ENCODE measurements around the gene NAP1L1. TPM values are rescaled to one million over a fixed set of nuclear protein-coding genes. Genes with fewer than 3 reads are reported as not detected.

Gene NAP1L1
- total RNA-seq (2022) (696 and 711 TPM in 2 replicates), Bru-seq, nascent RNA (percentile 98 among the genes with signal in this experiment), BruChase-seq, experiment 1, labeled RNA remaining after a 2-hour chase (percentile 98 among the genes with signal in this experiment), BruChase-seq, experiment 2, labeled RNA remaining after a 6-hour chase (percentile 98 among the genes with signal in this experiment)
- long read RNA-seq, full-length matches to known transcripts: 92 of 162 reads
- long read RNA-seq, partial matches to known transcripts: 27 of 162 reads
- long read RNA-seq, other reads (novel, unspliced or antisense): 43 of 162 reads

DNA sequence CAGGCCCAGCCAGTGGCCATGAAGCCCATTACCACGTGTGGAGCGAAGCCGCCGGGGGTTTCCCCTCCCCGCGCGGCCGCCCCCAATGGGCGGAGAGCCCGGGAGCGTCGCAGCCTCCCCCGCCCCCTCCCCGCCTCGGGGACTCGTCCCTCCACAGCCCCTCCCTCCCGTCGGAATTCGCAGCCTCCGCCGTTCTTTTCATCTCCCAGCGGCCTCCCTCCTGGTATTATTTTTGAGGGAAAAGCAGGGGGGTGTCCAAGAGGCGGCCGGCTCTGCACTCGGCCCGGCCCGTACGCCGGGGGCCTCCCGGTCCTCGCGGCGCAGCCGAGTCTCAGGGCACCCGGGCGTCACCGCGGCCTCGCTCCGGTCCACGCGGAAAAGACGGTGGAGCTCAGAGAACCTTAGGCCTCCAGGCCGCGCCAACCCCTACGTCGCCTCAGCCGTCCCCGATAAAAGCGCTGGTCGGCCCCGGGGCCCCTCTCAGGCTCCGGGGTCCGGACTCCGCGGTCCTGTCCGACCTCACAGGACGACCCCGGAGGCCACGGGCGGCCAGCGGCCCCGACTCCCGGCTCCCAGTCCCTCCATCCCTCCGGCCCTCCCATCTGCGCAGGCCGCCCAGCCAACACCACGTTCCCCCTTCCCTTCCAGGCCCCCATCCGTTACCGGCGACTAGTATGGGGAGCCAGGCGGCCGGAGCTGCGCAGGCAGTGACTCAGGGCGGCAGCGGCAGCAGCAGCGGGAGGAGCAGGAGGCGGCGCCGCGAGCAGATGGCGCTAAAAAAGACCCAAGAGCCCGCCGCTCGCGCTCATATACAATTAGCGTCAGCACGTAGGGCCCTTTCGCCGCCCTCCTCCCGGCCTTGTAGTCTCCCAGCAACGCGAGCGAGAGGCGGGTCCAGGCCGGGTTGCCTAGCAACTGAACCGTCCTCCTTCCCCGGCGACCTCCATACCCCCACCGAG is at the start of gene NAP1L1:
Gene NAP1L1, minus strand, starts transcription at position 782 of the 959 bp plus-strand sequence. CDS start 10,466 bp downstream, outside the sequence.
- H3K9me3 ChIP-seq: no peaks in the 10 kb centered on the region
- Mint-ChIP-seq H3K4me1 (ENCODE audit: low read depth, unreplicated experiment) (peaks cover 26% of the 10 kb centered on the region), H3K9me3 (ENCODE audit: unreplicated experiment) (no peaks in the 10 kb centered on the region), H3K36me3 (ENCODE audit: insufficient read depth, unreplicated experiment) (peaks cover 48% of the 10 kb centered on the region), H3K27me3 (ENCODE audit: insufficient read depth, unreplicated experiment) (no peaks in the 10 kb centered on the region), H3K27ac (ENCODE audit: unreplicated experiment) (peak within 1 kb of the TSS; percentile 99), H3K4me3 (ENCODE audit: unreplicated experiment) (peak within 1 kb of the TSS; percentile 96)
- H3K4me3 ChIP-seq (ENCODE audit: low read depth, low read length): peak within 1 kb of the TSS; percentile 78
- peaks cover 15% of the 10 kb centered on the region for H3K4me1 ChIP-seq
- H3K27me3 ChIP-seq (replicated peaks; ENCODE audit: control insufficient read depth, insufficient read depth, low read length): no peaks in the 10 kb centered on the region
- ChIA-PET POLR2A (interaction anchor here (0.7 to 1.0 kb wide), 3 partner anchors 19 to 264 kb away, joined by 3 to 5 read pairs (median 3); partner anchors contain the start of gene BBS10), CTCF (interaction anchor here (0.6 to 1.4 kb wide), 4 partner anchors 10 to 371 kb away, joined by 3 to 6 read pairs (median 3); no protein-coding TSS in a partner anchor)
- DNase-seq: peak; percentile 96 to 98
- TF ChIP-seq, protein P1, sequence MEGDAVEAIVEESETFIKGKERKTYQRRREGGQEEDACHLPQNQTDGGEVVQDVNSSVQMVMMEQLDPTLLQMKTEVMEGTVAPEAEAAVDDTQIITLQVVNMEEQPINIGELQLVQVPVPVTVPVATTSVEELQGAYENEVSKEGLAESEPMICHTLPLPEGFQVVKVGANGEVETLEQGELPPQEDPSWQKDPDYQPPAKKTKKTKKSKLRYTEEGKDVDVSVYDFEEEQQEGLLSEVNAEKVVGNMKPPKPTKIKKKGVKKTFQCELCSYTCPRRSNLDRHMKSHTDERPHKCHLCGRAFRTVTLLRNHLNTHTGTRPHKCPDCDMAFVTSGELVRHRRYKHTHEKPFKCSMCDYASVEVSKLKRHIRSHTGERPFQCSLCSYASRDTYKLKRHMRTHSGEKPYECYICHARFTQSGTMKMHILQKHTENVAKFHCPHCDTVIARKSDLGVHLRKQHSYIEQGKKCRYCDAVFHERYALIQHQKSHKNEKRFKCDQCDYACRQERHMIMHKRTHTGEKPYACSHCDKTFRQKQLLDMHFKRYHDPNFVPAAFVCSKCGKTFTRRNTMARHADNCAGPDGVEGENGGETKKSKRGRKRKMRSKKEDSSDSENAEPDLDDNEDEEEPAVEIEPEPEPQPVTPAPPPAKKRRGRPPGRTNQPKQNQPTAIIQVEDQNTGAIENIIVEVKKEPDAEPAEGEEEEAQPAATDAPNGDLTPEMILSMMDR (IDR thresholded peaks at IDR 0.05; ENCODE audit: insufficient read depth in 1 of 2, low read depth in 1 of 2, low read length in 1 of 2, severe bottlenecking in 1 of 2, unreplicated experiment in 1 of 2): peak in 1 of 2 experiments; percentile 5
- no peaks in the 10 kb centered on the region; the same call in 1 of the 2 replicates for H3K36me3 ChIP-seq (ENCODE audit: control insufficient read depth, insufficient read depth, low read length)
- TSS peak; percentile 76 for BruUV-seq (replicated peaks)
- intact Hi-C loops (cut with micrococcal nuclease; ENCODE audit: unreplicated experiment): loop anchor here (1.0 to 10.0 kb wide), 5 partner anchors 19 to 471 kb away; partner anchors contain the start of genes BBS10 and OSBPL8

- intact Hi-C loops (cut with micrococcal nuclease; ENCODE audit: unreplicated experiment): no loop called here
- Mint-ChIP-seq H3K4me3 (ENCODE audit: unreplicated experiment) (no peak overlapping the region), H3K36me3 (ENCODE audit: insufficient read depth, unreplicated experiment) (no peaks in the 10 kb centered on the region), H3K27me3 (ENCODE audit: insufficient read depth, unreplicated experiment) (no peaks in the 10 kb centered on the region), H3K27ac (ENCODE audit: unreplicated experiment) (no peak overlapping the region), H3K9me3 (ENCODE audit: unreplicated experiment) (no peaks in the 10 kb centered on the region), H3K4me1 (ENCODE audit: low read depth, unreplicated experiment) (no peaks in the 10 kb centered on the region)
- no TSS peak for BruUV-seq (replicated peaks)
- Histone ChIP-seq H3K4me3 (ENCODE audit: low read depth, low read length) (no peak overlapping the region), H3K9me3 (no peaks in the 10 kb centered on the region; the same call in 1 of the 2 replicates), H3K36me3 (ENCODE audit: control insufficient read depth, insufficient read depth, low read length) (no peaks in the 10 kb centered on the region), H3K4me1 (no peaks in the 10 kb centered on the region), H3K27me3 (replicated peaks; ENCODE audit: control insufficient read depth, insufficient read depth, low read length) (no peaks in the 10 kb centered on the region)
- no peak for DNase-seq
- ChIA-PET POLR2A (no interaction called here), CTCF (no interaction called here)
- TF ChIP-seq, protein P1 (IDR thresholded peaks at IDR 0.05; ENCODE audit: insufficient read depth in 1 of 2, low read depth in 1 of 2, low read length in 1 of 2, severe bottlenecking in 1 of 2, unreplicated experiment in 1 of 2): no peak
These were observed 43.1 kb upstream of the NAP1L1 start for GRCh38 chr12:76127588-76127987.

- POLR2A ChIA-PET: no interaction called here
- H3K9me3 ChIP-seq: no peaks in the 10 kb centered on the region; the same call in 1 of the 2 replicates
- H3K4me3 Mint-ChIP-seq (ENCODE audit: unreplicated experiment): no peak overlapping the region
These were observed 40.0 kb upstream of the NAP1L1 start for GRCh38 chr12:76124456-76124855.

More at GRCh38 chr12:76124456-76124855, 40.0 kb upstream of the NAP1L1 start:
- BruUV-seq (replicated peaks): no TSS peak
- TF ChIP-seq, protein P1 (IDR thresholded peaks at IDR 0.05; ENCODE audit: insufficient read depth in 1 of 2, low read depth in 1 of 2, low read length in 1 of 2, severe bottlenecking in 1 of 2, unreplicated experiment in 1 of 2): no peak
- H3K27me3 ChIP-seq (replicated peaks; ENCODE audit: control insufficient read depth, insufficient read depth, low read length): no peaks in the 10 kb centered on the region
- no peak for DNase-seq
- intact Hi-C loops (cut with micrococcal nuclease; ENCODE audit: unreplicated experiment): no loop called here
- H3K36me3 Mint-ChIP-seq (ENCODE audit: insufficient read depth, unreplicated experiment): no peaks in the 10 kb centered on the region
- H3K27ac Mint-ChIP-seq (ENCODE audit: unreplicated experiment): no peak overlapping the region
- H3K9me3 Mint-ChIP-seq (ENCODE audit: unreplicated experiment): no peaks in the 10 kb centered on the region
- no peak overlapping the region for H3K4me3 ChIP-seq (ENCODE audit: low read depth, low read length)
- no peaks in the 10 kb centered on the region for H3K4me1 ChIP-seq
- CTCF ChIA-PET: no interaction called here
- no peaks in the 10 kb centered on the region for H3K4me1 Mint-ChIP-seq (ENCODE audit: low read depth, unreplicated experiment)
- no peaks in the 10 kb centered on the region for H3K27me3 Mint-ChIP-seq (ENCODE audit: insufficient read depth, unreplicated experiment)
- H3K36me3 ChIP-seq (ENCODE audit: control insufficient read depth, insufficient read depth, low read length): no peaks in the 10 kb centered on the region; the same call in 1 of the 2 replicates

All from Caco-2 (cell line).